Brain microvascular endothelial cell (primary cell): Measurements from ENCODE around the gene ANTXR1.

ENCODE experiments used
- DNase-seq: peaks from one replicate; pipeline ENCODE4 v3.0.0-alpha.2; 2020
- H3K27ac ChIP-seq: fragments of 250-450 bp; sonication (Bioruptor Pico); 2 replicates; pipeline ENCODE4 v1.5.1; 2020; ENCODE audit warnings: mild to moderate bottlenecking, moderate library complexity
- H3K27me3 ChIP-seq: fragments of 250-450 bp; sonication (Bioruptor Pico); replicated peaks from 2 replicates; pipeline ENCODE4 v1.5.1; 2020; ENCODE audit warnings: mild to moderate bottlenecking
- H3K36me3 ChIP-seq: fragments of 250-450 bp; sonication (Bioruptor Pico); replicated peaks from 2 replicates; pipeline ENCODE4 v1.5.1; 2020; ENCODE audit warnings: mild to moderate bottlenecking
- H3K4me3 ChIP-seq: 2 replicates; pipeline ENCODE4 v1.5.1; 2011; ENCODE audit warnings: low read depth, mild to moderate bottlenecking, control low read depth, low read length, moderate library complexity
- in situ Hi-C: cut with HindIII; loops from 2 replicates; pipeline ENCODE4 v1.10.0; 2017; ENCODE audit warnings: low sequenced_read_pairs, low pct_ligation_motif_present
- TF ChIP-seq, protein P1 (sequence below): IDR thresholded peaks from 2 replicates; pipeline ENCODE4 v1.5.1; 2011; ENCODE audit warnings: low read depth, mild to moderate bottlenecking, moderate library complexity, low read length, control low read depth, inconsistent platforms; ENCODE audit errors: missing control alignments

ANTXR1 gene

DNA sequence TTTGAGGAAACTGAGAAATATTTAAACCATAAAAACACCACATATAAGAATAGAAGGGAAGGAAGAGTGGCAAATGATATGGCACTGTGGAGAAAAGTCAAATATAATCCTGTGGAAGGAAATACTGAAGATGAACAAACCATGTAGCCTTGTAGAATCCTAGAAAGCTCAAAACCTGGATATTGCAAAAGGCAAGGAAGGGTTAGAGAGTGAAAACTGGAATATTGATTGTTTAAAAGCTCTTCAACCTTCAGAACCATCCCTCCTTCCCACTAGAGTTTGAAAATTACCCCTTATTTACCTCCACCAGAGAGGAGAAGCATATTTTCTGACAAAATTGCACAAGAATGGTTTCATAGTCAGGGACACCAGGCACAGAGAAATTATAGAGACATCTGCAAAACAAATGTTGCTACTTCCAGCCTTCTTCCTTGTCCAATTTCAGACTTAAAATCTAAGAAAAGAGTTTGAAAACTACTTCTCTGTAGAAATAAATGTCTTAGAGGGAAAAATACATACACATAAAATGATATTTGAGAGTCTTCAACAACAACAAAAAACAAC lies 48.0 kb downstream of the ANTXR1 start:
- Histone ChIP-seq H3K27ac (no peak overlapping the region), H3K4me3 (no peak overlapping the region), H3K36me3 (no peaks in the 10 kb centered on the region), H3K27me3 (no peaks in the 10 kb centered on the region)
- TF ChIP-seq, protein P1, sequence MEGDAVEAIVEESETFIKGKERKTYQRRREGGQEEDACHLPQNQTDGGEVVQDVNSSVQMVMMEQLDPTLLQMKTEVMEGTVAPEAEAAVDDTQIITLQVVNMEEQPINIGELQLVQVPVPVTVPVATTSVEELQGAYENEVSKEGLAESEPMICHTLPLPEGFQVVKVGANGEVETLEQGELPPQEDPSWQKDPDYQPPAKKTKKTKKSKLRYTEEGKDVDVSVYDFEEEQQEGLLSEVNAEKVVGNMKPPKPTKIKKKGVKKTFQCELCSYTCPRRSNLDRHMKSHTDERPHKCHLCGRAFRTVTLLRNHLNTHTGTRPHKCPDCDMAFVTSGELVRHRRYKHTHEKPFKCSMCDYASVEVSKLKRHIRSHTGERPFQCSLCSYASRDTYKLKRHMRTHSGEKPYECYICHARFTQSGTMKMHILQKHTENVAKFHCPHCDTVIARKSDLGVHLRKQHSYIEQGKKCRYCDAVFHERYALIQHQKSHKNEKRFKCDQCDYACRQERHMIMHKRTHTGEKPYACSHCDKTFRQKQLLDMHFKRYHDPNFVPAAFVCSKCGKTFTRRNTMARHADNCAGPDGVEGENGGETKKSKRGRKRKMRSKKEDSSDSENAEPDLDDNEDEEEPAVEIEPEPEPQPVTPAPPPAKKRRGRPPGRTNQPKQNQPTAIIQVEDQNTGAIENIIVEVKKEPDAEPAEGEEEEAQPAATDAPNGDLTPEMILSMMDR = no peak
- in situ Hi-C loops = no loop called here
- DNase-seq = no peak

GRCh38 chr2:69061525-69061924 lies 48.5 kb downstream of the ANTXR1 start:
- in situ Hi-C loops = no loop called here
- no peak overlapping the region for H3K27ac ChIP-seq
- TF ChIP-seq, protein P1 = no peak

GRCh38 chr2:69062307-69062962 lies 49.5 kb downstream of the ANTXR1 start:
- Histone ChIP-seq H3K27ac (no peak overlapping the region), H3K27me3 (no peaks in the 10 kb centered on the region), H3K4me3 (no peak overlapping the region), H3K36me3 (no peaks in the 10 kb centered on the region)
- DNase-seq = no peak
- TF ChIP-seq, protein P1 = no peak
- in situ Hi-C loops = no loop called here

More at GRCh38 chr2:69061525-69061924, 48.5 kb downstream of the ANTXR1 start:
- H3K4me3 ChIP-seq = no peak overlapping the region
- no peaks in the 10 kb centered on the region for H3K36me3 ChIP-seq
- DNase-seq = no peak
- no peaks in the 10 kb centered on the region for H3K27me3 ChIP-seq

GRCh38 chr2:69065735-69066336 lies 52.9 kb downstream of the ANTXR1 start:
- H3K36me3 ChIP-seq = no peaks in the 10 kb centered on the region
- no peak for DNase-seq
- no peaks in the 10 kb centered on the region for H3K27me3 ChIP-seq
- in situ Hi-C loops = no loop called here
- TF ChIP-seq, protein P1 = no peak
- no peak overlapping the region for H3K27ac ChIP-seq
- no peak overlapping the region for H3K4me3 ChIP-seq

GRCh38 chr2:69067026-69067630 lies 54.1 kb downstream of the ANTXR1 start:
- Histone ChIP-seq H3K27me3 (no peaks in the 10 kb centered on the region), H3K4me3 (no peak overlapping the region), H3K36me3 (peaks cover 3% of the 10 kb centered on the region), H3K27ac (no peak overlapping the region)
- in situ Hi-C loops = no loop called here
- TF ChIP-seq, protein P1 = no peak
- DNase-seq = no peak
